Islet of Langerhans (tissue), 1 donor: Measurements from ENCODE around the gene HNRNPA1.
"Not testable (repeated sequence)": the region's sequence is repeated elsewhere in the genome, so short reads cannot be mapped to it uniquely, and the experiment has no call there.

Experiments used
- FAIRE-seq: peaks from one replicate; lab custom pipeline; 2011; peaks lifted over from hg19 to GRCh38; lab: Jason Lieb, UNC

The HNRNPA1 gene

GRCh38 chr12:54299515-54300224 is 19.1 kb downstream of the HNRNPA1 start:
- no peak for FAIRE-seq

DNA sequence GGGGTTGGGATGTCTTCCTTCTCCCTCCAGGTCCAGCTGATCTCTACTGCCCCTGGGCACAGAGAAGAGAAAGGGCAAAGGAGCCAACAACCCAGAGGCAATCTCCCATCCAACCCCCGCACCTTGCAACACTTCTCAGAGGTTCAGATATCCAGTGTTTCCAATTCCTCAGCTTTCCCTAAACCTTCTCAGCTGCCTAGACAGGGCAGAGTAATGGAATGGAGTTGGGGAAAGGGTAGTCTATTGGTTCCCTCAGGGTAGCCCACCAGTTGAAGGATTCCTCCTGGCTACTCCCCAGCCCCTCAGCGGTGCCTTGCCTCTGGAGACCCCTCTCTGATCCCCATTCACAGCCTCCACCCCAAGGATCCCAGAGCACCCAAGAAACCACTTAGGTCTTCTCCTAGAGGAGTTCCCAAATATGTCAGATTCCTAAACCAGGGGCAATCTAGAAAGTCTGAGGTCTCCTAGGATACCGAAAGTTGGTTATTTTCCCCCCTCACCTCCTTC is 19.8 kb downstream of the HNRNPA1 start:
- FAIRE-seq, result no peak

GRCh38 chr12:54300732-54301427 is 20.4 kb downstream of the HNRNPA1 start, which contains the start of gene NFE2:
NFE2 (minus strand) TSS chr12:54301015; CDS start chr12:54295248, 5,767 bp downstream.
- FAIRE-seq, result no peak

DNA sequence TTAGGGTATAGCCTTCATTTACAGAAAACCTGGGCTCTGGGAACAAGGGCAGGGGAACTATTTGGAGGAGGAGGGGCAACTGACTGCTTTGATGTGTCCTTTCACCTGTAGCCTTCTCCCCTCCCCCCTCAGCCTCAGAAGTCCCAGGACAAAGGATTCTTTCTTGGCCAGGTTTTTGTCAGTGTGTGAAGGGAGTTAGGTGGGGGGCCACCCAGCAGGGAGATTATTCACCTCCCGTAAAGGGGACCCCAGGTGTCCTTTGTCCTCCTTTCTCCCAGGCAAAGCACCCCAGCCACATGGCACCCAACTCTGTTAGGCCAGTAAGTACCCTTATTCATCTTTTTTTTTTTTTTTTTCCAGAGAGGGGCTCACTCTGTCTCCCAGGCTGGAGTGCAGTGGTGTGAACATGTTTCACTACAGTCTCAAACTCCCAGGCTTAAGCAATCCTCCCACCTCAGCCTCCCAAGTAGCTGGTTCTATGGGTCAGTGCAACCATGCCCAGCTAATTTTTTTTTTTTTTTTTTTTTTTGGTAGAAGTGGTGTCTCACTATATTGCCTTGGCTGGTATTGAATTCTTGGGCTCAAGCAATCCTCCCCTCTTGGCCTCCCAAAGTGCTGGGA is 21.0 kb downstream of the HNRNPA1 start:
- FAIRE-seq, result no peak

DNA sequence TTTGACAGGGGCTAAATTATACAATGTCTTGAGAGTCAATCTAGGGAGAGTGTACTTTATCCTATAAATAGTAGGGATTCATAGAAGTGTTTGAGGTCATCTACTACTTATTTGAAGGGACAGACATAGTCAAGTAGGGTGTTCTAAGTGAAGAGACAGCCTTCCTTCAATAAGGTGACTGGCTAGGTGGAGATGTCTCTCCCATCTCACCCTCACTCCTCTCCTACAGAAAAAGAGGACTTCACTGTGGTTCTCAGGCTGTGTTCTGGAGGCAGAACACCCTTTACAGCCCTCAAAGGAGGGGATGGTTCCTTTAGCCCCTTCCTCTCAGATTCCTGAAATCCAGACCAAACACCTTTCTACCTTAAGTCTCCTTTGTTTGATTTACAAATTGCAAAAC is 23.1 kb downstream of the HNRNPA1 start:
- no peak for FAIRE-seq

DNA sequence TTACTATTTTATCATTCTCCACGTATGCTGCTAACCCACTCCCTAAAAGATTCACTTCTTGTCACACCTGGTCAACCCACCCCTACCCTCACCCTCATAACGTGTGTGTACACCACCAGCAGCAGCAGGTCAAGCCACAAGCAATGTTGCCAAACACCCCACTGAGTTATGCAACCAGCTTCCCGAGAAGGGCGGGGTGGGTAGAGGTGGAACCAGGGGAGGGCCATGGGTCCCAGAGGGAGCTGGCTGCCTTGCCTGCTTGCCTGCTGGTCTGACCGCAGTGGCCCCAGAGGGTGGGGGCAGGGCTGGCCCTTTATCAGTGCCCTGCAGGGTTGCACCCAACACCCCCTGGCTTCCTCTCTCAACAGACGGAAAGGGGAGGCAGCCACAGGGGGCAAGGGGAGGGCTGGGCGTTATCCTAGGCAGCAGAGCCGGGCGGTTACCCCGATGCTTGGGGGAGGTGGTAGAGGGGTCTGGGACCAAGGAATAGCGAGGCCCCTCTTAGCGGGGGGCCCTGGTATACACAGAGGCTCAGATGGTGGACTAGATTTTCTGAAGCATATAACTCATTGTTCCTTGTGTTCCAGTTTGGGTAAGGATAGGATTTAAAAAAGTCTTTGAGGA is 23.8 kb downstream of the HNRNPA1 start:
- FAIRE-seq, result no peak

DNA sequence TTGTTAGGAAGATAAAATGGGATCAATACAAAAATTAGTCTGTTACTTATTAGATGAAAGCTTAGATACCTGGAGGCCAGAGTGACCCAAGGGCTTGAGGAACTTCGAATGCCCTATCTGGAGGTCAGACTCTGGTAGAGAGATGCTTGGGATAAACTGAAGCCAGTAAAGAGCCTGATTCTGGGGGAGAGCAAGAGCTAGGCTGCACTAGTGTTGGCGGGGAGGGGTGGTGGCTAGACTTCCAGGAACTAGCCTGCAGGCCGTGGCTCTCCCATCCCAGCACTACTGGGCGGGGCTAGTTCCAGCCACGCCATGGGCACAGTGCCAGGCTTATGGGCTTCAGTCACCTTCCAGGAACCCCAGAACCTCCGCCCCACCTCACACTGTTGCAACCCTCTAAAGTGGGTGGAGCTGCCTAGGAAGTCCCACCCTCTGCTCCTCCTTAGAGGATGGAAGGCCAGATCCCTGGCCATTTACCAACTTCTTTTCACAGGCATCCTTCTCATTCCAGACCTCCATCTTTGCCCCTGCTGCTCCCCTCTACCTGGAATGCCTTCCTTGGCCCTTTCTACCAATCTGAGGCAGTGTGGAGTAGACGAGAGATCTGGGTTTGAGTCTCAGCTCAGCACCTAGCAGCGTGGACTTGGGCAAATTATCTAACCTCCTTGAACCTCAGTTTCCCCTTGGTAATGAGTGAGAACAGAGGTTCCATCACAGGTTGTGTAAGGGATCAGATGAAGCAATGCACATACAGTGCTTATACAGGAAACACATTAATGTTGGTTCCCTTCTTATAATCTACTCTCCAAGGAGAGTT is 26.6 kb downstream of the HNRNPA1 start:
- no peak for FAIRE-seq

DNA sequence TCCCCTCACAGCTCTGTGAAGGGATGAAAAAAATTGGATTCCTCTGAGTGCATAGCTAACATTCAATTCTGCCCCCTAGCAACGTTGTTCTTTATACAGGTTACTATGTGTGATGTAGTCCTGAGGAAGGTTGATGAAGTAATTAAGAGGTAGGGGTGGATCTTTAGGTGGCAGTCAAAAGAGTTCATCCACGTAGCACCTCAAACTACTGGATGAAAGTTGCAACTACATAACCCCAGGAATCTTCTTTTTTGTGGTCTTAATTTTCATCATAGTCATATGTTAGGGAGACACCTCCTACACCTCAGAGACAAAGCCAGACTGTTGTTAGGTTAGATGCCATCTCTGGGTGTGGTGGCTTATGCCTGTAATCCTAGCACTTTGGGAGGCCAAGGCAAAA is 30.5 kb downstream of the HNRNPA1 start:
- FAIRE-seq, result no peak

DNA sequence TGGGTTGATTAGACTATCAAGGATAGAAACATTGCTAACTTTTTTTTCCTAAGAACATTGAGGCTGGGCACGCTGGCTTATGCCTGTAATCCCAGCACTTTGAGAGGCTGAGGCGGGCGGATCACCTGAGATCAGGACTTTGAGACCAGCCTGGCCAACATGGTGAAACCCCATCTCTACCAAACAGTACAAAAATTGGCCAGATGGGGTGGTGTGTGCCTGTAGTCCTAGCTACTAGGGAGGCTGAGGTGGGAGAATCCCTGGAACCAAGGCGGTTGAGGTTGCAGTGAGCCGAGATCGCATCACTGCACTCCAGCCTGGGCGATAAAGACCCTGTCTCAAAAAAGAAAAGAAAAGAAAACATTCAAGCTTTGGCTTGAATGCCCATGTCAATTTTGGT is 31.8 kb downstream of the HNRNPA1 start:
- FAIRE-seq, result not testable (repeated sequence)

- FAIRE-seq, result no peak
Observed at GRCh38 chr12:54321363-54321762, 40.8 kb downstream of the HNRNPA1 start.

DNA sequence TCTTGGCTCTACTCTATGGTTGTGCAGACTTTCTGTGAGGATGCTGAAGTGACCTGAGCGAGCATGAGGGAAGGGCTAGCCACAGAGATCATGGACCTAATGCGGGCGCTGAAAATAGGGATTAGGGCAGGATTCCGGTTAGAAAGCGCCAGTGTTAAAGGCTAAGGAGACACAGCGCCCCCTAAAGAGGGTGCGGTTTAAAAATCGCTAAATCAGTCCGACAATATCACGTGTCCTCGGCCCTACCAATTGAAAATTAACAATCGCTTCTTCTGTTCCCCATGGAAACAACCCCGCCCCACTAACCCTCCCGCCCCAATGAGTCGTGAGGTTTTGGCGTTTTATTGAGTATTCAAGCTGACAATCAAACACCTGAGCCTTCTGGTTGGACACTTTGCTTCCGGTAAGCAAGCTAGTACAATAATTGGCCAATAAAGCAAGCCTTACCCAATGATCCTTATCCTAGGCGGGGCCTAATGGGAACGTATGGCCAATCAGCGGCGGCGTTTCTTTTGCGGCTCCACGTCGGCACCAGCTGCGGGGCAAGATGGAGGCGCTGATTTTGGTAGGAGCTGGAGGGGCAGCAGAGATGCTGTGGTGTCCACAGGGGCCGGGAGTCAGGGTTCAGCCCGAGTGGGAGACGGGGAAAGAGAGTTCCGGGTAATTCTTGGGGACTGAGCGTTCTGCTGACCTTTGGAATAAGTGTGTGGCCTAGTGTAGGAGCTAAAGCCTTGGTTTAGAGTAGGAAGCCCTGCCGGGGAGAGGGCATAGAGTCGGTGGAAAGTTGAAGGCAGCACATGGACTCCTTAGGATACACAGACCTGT is 44.3 kb downstream of the HNRNPA1 start, which contains the start of gene COPZ1:
Gene COPZ1, plus strand, starts transcription at position 515 of the 825 bp plus-strand sequence. Its CDS starts 33 bp downstream, at position 548.
- FAIRE-seq, result peak; percentile 97

DNA sequence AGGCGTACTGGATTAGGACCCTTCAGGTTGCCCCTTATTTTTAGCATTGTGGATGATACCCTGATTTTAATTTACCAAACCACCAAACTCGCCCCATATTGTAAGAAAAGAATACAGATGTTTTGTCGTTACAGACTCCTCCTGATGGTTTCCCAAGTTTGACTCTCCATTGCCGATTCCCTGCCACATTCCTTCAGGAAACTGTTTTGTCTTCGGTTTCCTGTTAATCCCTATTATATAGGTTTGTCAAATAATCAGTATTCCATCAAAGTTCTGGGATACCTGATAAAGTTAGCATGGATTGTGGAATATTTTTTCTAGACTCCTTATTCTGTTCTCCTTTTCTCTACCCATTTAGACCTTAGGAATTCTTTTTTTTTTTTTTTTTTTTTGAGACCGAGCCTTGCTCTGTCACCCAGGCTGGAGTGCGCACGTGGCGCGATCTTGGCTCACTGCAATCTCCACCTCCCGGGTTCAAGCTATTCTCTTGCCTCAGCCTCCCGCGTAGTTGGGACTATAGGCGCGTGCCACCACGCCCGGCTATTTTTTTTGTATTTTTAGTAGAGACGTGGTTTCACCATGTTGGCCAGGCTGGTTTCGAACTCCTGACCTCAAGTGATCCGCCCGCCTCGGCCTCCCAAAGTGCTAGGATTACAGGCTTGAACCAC is 45.0 kb downstream of the HNRNPA1 start:
- not testable (repeated sequence) for FAIRE-seq

DNA sequence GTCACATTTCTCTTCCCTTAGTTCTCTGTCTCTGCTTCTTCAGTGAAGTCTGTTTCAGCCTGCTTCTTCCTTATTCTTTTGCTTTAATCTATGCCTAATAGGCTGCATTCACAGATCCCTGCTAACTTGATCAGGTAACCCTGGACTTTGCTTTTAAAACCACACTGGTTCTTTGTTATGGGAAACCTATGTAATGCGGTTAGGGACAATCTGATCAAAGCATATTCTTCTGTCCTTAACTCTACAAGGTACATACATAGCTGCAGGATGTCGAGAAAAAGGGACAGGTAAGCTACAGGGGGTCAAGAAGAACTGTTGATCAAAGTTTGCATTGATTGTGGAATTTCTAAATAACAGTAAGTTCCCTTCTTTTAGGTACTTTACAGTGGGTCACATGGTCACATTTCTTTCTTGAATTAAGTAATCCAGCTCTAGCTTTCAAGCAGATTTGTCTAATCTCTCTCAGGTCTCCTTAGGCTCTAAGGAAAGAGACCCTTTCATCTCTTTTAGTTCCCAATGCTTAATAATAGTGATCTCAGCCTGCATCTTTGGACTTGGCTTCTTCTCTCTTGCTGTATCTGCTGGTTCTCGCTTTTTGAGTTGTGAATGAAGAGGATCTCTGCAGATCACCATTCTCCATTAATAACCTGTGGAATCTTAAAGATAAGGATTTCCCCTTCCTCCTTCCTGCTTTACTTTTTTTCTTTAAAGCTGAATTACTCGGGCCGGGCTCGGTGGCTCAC is 48.2 kb downstream of the HNRNPA1 start:
- FAIRE-seq, result no peak

DNA sequence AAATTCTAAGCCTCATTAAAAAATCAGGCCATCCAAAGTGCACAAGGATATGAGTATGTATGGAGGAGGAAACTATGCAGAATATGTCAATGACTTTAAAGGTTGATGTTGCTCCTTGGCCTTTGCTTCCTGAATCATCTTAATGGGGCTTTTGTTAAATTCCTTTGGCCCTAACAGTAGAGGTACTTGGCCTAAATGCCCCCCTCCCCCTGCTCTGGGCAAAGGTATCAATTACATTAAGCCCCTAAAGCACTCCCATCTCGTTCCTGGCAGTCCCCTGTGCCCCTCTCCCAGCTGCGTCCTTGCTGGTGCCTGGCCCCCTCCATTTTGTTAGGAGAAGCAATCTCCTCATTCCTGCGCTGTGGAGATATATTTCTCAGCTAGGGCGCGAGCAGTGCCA is 49.2 kb downstream of the HNRNPA1 start:
- no peak for FAIRE-seq

- no peak for FAIRE-seq
Observed at GRCh38 chr12:54330442-54330841, 49.9 kb downstream of the HNRNPA1 start.

DNA sequence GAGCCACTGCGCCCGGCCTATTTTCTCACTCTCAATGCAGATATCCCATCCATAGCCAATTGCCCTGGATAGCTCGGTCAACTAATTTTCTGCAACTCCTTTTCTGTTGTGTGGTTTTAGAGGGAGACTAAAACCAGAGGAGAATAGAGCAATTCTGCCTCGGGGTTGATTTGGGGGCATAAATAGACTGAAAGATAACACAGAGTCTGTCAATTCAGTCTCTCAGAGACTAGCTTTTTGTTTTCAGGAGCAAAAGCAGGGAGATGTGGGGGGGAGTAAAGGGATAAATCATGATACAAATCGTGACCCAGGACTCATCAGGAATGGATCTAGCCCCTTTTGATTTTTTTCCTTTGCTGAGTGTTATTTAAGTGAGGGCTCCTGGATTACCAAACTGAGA is 50.9 kb downstream of the HNRNPA1 start:
- no peak for FAIRE-seq

DNA sequence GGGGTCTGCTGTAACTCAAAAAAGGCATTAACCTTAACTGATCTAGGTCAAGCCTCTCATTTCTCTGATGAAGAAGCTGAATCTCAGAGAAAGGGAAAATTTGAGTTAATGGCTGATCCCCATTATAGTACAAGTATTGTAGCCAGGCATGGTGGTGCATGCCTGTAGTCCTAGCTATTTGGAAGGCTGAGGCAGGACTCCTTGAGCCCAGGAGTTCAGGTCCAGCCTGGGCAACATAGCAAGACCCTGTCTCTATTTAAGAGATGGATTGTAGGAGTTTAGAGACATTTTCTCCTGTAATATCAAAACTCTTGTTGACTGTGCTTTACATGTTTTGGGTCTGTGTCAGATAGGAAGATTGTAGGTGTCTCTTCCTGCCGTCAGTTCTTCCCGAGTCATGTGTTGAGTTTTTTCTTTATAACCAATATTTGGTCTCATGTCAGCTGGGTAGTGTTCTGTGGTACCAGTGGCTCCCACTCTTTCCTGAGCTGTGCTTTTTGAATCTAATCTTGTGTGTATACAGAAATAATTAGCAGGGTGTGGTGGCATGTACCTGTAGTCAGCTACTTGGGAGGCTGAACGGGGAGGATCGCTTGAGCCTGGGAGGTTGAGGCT is 53.0 kb downstream of the HNRNPA1 start:
- no peak for FAIRE-seq
